Measurements from ENCODE around the gene FEM1B. TPM values are rescaled to one million over a fixed set of nuclear protein-coding genes. Genes with fewer than 3 reads are reported as not detected.

FEM1B gene
- total and polyA plus RNA-seq, 2 donors (not counting 1 experiment from before 2014, with no cell fraction given), result 38.2 to 48.4 TPM

DNA sequence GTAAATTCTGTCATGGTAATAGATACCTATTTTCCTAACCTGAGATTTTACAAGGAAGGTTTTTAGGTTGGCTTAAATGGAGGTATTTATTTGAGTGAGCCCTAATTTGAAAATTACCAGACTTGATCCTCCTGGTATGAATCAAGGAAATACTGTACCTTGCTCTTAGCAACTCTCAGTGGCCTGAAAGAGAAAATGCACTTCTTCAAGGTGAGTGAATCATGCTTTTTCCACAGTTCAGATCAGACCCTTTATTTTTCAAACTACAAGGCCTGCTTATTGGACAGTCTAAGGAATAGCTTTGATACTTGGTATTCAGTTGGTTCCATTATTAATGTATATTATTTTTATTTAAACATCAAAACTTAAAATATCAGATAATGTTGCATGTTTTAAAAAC is 15.4 kb downstream of the FEM1B start:
- no peak for TF ChIP-seq EZH2 (IDR thresholded peaks at IDR 0.05; ENCODE audit: low read length, missing control alignments)
- TF ChIP-seq, protein P1, sequence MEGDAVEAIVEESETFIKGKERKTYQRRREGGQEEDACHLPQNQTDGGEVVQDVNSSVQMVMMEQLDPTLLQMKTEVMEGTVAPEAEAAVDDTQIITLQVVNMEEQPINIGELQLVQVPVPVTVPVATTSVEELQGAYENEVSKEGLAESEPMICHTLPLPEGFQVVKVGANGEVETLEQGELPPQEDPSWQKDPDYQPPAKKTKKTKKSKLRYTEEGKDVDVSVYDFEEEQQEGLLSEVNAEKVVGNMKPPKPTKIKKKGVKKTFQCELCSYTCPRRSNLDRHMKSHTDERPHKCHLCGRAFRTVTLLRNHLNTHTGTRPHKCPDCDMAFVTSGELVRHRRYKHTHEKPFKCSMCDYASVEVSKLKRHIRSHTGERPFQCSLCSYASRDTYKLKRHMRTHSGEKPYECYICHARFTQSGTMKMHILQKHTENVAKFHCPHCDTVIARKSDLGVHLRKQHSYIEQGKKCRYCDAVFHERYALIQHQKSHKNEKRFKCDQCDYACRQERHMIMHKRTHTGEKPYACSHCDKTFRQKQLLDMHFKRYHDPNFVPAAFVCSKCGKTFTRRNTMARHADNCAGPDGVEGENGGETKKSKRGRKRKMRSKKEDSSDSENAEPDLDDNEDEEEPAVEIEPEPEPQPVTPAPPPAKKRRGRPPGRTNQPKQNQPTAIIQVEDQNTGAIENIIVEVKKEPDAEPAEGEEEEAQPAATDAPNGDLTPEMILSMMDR (conservative IDR thresholded peaks at IDR 0.05 in 1 of 2, IDR thresholded peaks at IDR 0.05 in 1 of 2; ENCODE audit: low read depth in 1 of 2, low read length in 2 of 2), result no peak
- Histone ChIP-seq H3K79me2 (ENCODE audit: control insufficient read depth, insufficient read depth, low read length) (peaks cover 54% of the 10 kb centered on the region), H3K4me2 (ENCODE audit: extremely low read depth, insufficient read depth, low read length) (no peak overlapping the region), H4K20me1 (ENCODE audit: control insufficient read depth, extremely low read depth, insufficient read depth, low read length) (no peaks in the 10 kb centered on the region), H3K9ac (ENCODE audit: insufficient read depth, low read length) (no peak overlapping the region), H2AFZ (ENCODE audit: low read length) (no peak overlapping the region), H3K27me3 (ENCODE audit: control insufficient read depth, insufficient read depth, low read length) (no peaks in the 10 kb centered on the region), H3K9me3 (ENCODE audit: control insufficient read depth, insufficient read depth, low read depth, low read length) (no peaks in the 10 kb centered on the region), H3K4me1 (ENCODE audit: control insufficient read depth, extremely low read depth, insufficient read depth, low read length) (no peaks in the 10 kb centered on the region), H3K27ac (ENCODE audit: insufficient read depth, low read length) (no peak overlapping the region), H3K36me3 (ENCODE audit: control insufficient read depth, insufficient read depth, low read length) (peaks cover 7% of the 10 kb centered on the region), H3K4me3 (replicated peaks in 1 of 4; ENCODE audit: control extremely low read depth in 1 of 4, insufficient read depth in 1 of 4, low read depth in 3 of 4, low read length in 4 of 4) (no peak overlapping the region)
- no peak for DNase-seq (ENCODE audit: low read depth in 2 of 2)

DNA sequence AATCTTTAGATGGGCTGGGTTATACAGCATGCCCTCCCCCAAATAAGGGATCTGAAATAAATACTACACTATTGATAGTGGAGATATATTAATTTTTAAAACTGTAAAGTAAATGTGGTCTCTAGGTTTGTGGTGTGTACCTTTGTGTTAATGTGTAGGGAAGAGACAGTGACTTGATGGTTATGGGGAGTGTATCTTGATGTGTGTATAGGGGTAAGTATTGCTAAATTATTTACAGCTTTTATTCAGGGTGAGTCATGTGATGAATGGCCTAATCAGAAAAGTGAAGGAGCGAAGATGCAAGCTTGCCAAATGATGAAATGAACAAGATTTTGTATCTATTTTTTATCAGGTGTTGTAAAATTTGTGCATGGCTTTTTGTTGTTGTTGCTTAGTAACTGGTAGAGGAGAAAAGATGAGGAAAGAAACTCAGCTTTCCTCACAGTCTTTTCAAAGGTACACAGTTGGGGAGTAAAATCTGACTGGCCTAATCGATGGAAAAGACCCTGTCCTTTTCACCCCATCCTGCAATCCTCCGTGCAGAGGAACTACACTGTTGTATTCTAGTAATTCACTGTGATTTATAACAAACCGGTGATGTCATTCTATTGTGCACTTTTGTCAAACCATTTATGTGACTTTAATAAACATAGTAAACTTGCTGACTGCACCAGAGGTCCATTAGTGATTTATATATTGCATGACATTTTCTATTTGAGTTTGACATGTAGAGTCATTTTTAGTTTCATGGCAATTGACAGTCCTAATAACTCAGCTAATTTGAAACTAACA is 17.7 kb downstream of the FEM1B start:
- Histone ChIP-seq H2AFZ (ENCODE audit: low read length) (no peak overlapping the region), H3K4me1 (ENCODE audit: control insufficient read depth, extremely low read depth, insufficient read depth, low read length) (no peaks in the 10 kb centered on the region), H3K27me3 (ENCODE audit: control insufficient read depth, insufficient read depth, low read length) (no peaks in the 10 kb centered on the region), H3K4me2 (ENCODE audit: extremely low read depth, insufficient read depth, low read length) (no peak overlapping the region), H4K20me1 (ENCODE audit: control insufficient read depth, extremely low read depth, insufficient read depth, low read length) (no peaks in the 10 kb centered on the region), H3K9ac (ENCODE audit: insufficient read depth, low read length) (no peak overlapping the region), H3K36me3 (ENCODE audit: control insufficient read depth, insufficient read depth, low read length) (peaks cover 3% of the 10 kb centered on the region), H3K27ac (ENCODE audit: insufficient read depth, low read length) (peak overlapping the region; percentile 6), H3K9me3 (ENCODE audit: control insufficient read depth, insufficient read depth, low read depth, low read length) (no peaks in the 10 kb centered on the region), H3K4me3 (replicated peaks in 1 of 4; ENCODE audit: control extremely low read depth in 1 of 4, insufficient read depth in 1 of 4, low read depth in 3 of 4, low read length in 4 of 4) (no peak overlapping the region), H3K79me2 (ENCODE audit: control insufficient read depth, insufficient read depth, low read length) (peaks cover 33% of the 10 kb centered on the region)
- DNase-seq (ENCODE audit: low read depth in 2 of 2), result no peak
- TF ChIP-seq EZH2 (IDR thresholded peaks at IDR 0.05; ENCODE audit: low read length, missing control alignments), result no peak
- TF ChIP-seq, protein P1 (conservative IDR thresholded peaks at IDR 0.05 in 1 of 2, IDR thresholded peaks at IDR 0.05 in 1 of 2; ENCODE audit: low read depth in 1 of 2, low read length in 2 of 2), result no peak

DNA sequence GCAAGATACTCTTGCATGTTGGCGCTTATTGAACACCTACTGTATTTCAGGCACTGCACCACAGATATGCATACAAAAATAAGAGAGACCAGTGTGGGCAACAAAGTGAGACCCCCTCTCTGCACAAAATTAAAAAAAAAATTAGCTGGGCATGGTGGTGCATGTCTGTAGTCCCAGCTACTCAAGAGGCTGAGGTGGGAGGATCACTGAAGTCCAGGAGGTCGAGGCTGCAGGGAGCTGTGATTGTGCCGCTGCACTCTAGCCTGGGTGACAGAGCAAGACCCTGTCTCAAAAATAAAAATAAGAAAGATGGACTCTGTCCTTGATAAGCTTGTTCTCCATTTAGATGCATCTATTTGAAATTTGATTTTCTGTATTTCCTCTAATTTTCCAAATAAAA is 20.8 kb downstream of the FEM1B start:
- H3K27ac ChIP-seq (ENCODE audit: insufficient read depth, low read length), result no peak overlapping the region
- no peak overlapping the region for H3K4me3 ChIP-seq (replicated peaks in 1 of 4; ENCODE audit: control extremely low read depth in 1 of 4, insufficient read depth in 1 of 4, low read depth in 3 of 4, low read length in 4 of 4)
- peak overlapping the region; percentile 89 for H3K4me2 ChIP-seq (ENCODE audit: extremely low read depth, insufficient read depth, low read length)
- H3K79me2 ChIP-seq (ENCODE audit: control insufficient read depth, insufficient read depth, low read length), result peaks cover 8% of the 10 kb centered on the region
- H3K27me3 ChIP-seq (ENCODE audit: control insufficient read depth, insufficient read depth, low read length), result no peaks in the 10 kb centered on the region
- no peak for TF ChIP-seq EZH2 (IDR thresholded peaks at IDR 0.05; ENCODE audit: low read length, missing control alignments)
- TF ChIP-seq, protein P1 (conservative IDR thresholded peaks at IDR 0.05 in 1 of 2, IDR thresholded peaks at IDR 0.05 in 1 of 2; ENCODE audit: low read depth in 1 of 2, low read length in 2 of 2), result no peak
- H4K20me1 ChIP-seq (ENCODE audit: control insufficient read depth, extremely low read depth, insufficient read depth, low read length), result no peaks in the 10 kb centered on the region
- no peak overlapping the region for H2AFZ ChIP-seq (ENCODE audit: low read length)
- no peaks in the 10 kb centered on the region for H3K4me1 ChIP-seq (ENCODE audit: control insufficient read depth, extremely low read depth, insufficient read depth, low read length)
- no peaks in the 10 kb centered on the region for H3K9me3 ChIP-seq (ENCODE audit: control insufficient read depth, insufficient read depth, low read depth, low read length)
- H3K9ac ChIP-seq (ENCODE audit: insufficient read depth, low read length), result no peak overlapping the region
- H3K36me3 ChIP-seq (ENCODE audit: control insufficient read depth, insufficient read depth, low read length), result peaks cover 2% of the 10 kb centered on the region
- no peak for DNase-seq (ENCODE audit: low read depth in 2 of 2)

Data from fibroblast of lung (primary cell).